HepG2 (cell line): ENCODE data around the gene NBPF1. TPM values are rescaled to one million over a fixed set of nuclear protein-coding genes. Genes with fewer than 3 reads are reported as not detected.
A peak's percentile ranks its signal among the peaks of the same experiment; 100 is the strongest.

Experiments
- FOXA1 ChIP-seq, 2 experiments: fragments of 450-650 bp in 1 of 2; sonication (generic) in 1 of 2; formaldehyde crosslinking in 1 of 2; IDR thresholded peaks; 2 replicates each; pipeline versions ENCODE4 v1.4.0 to v1.6.1; 2016 to 2020; ENCODE audit warnings: missing genetic modification reagents in 1 of 2
- FOXK1 ChIP-seq: sonication (generic); formaldehyde crosslinking; IDR thresholded peaks from 2 replicates; pipeline ENCODE4 v1.4.0; 2020; ENCODE audit warnings: low read depth, missing genetic modification reagents, borderline replicate concordance
- GZF1 ChIP-seq: sonication (generic); formaldehyde crosslinking; IDR thresholded peaks from 2 replicates; pipeline ENCODE4 v1.5.1; 2020; ENCODE audit warnings: mild to moderate bottlenecking, missing genetic modification reagents
- KAT2B ChIP-seq: fragments of 150-350 bp; IDR thresholded peaks from 2 replicates; pipeline ENCODE4 v1.6.1; 2014; ENCODE audit warnings: low read depth, low read length, borderline replicate concordance
- KAT8 ChIP-seq: IDR thresholded peaks from 2 replicates; pipeline ENCODE4 v1.6.1; 2016; ENCODE audit warnings: missing genetic modification reagents, missing compliant biosample characterization
- SAFB2 ChIP-seq: sonication (generic); formaldehyde crosslinking; IDR thresholded peaks from 2 replicates; pipeline ENCODE4 v1.5.1; 2020; ENCODE audit warnings: missing genetic modification reagents, low read depth, mild to moderate bottlenecking, borderline replicate concordance
- TBP ChIP-seq: sonication (generic); formaldehyde crosslinking; IDR thresholded peaks from 2 replicates; pipeline ENCODE4 v1.5.0; 2020; ENCODE audit warnings: missing genetic modification reagents
- ZNF547 ChIP-seq: sonication (generic); formaldehyde crosslinking; IDR thresholded peaks from 2 replicates; pipeline ENCODE4 v1.5.1; 2020; ENCODE audit warnings: mild to moderate bottlenecking, missing genetic modification reagents
- ZNF775 ChIP-seq: sonication (generic); formaldehyde crosslinking; IDR thresholded peaks from 2 replicates; pipeline ENCODE4 v1.4.0; 2020; ENCODE audit warnings: missing genetic modification reagents, mild to moderate bottlenecking, moderate library complexity, borderline replicate concordance
- polyA plus RNA-seq, 8 experiments: library from polyadenylated mRNA; depleted of rRNA in 3 of 8; stranded (reverse) in 7 of 8; unstranded in 1 of 8; fragments of >200 nt; fragmentation: Illumina TruSeq in 4 of 8; extraction: Trizol in 4 of 8; gene quantifications; 2 replicates each; pipeline versions ENCODE4 v1.2.1 to v1.2.3, GENCODE V29; 2011 to 2016; ENCODE audit warnings: low read depth in 4 of 8, missing spikeins in 1 of 8, mixed read lengths in 1 of 8; ENCODE audit not compliant: insufficient read depth in 1 of 8
- total RNA-seq, 5 experiments: library from RNA; depleted of rRNA; stranded (reverse); fragments of >200 nt; fragmentation: Illumina TruSeq; extraction: Trizol; gene quantifications; 2 replicates each; pipeline ENCODE4 v1.2.3, GENCODE V29; 2016; ENCODE audit warnings: low read depth in 1 of 5
- TF ChIP-seq, protein P1 (sequence below): sonication (generic); formaldehyde crosslinking; IDR thresholded peaks from 2 replicates; pipeline ENCODE4 v1.4.0; 2020; ENCODE audit warnings: missing genetic modification reagents
- TF ChIP-seq, protein P2 (sequence below): sonication (generic); formaldehyde crosslinking; IDR thresholded peaks from 2 replicates; pipeline ENCODE4 v1.4.0; 2020; ENCODE audit warnings: mild to moderate bottlenecking, missing genetic modification reagents
- TF ChIP-seq, protein P3 (sequence below): sonication (generic); formaldehyde crosslinking; IDR thresholded peaks from 2 replicates; pipeline ENCODE4 v1.4.0; 2020; ENCODE audit warnings: missing genetic modification reagents, borderline replicate concordance
- TF ChIP-seq, protein P4 (sequence below): fragments of 450-650 bp; IDR thresholded peaks from 2 replicates; pipeline ENCODE4 v1.6.1; 2017; ENCODE audit warnings: mild to moderate bottlenecking
- TF ChIP-seq, protein P5 (sequence below): sonication (generic); formaldehyde crosslinking; IDR thresholded peaks from 2 replicates; pipeline ENCODE4 v1.4.0; 2020; ENCODE audit warnings: missing genetic modification reagents

NBPF1 gene
- total and polyA plus RNA-seq, 2 of the 13 experiments (the other 11 are each of a cell fraction or from before 2014, with no cell fraction given) = 30.3 to 35.6 TPM

DNA sequence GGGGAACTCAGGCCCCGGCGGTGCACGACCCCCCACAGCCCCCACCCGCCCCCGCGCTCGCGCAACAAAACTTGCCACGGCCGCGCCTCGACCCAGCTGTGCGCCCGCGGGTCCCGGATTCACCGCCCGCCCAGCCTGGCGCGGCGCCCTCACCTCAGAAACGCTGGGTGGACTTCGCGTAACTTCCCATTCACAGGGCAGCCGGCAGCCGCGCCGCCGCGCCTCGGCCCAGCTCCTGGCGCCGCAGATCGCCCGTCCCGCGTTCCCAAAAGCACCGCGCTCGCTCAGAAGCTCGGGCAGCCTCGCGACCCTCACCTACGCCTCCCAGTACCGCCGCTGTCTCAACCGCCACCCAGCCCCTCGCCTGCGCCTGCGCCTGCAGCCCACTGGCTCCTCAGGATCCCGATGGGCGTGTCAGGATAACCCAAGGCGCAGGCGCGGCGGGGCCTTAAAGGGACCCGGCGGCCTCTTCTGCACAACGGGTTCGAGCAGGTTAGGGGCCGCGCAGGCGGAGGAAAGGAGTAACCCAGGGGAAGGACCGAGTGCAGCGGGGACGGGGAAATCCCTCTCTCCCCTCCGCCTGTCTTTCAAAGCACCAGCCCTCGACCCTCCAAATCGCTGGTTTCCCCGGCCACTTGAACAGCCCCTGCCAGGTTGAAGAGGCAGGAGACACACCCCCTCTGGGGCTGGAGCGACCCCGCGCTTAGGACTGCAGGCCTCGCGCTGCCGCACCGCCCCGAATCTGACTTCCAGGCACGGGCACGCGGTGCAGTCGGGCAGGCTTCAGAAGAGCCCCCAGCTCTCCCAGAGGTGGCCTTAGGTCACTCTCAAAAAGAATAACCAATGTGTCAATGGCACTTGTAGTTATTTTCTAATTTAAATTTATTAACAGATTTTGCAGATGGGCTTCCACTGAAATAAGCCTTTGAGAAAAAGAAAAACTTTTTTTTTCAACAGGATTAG lies at the start of gene NBPF1 (continued):
- TF ChIP-seq, protein P1, sequence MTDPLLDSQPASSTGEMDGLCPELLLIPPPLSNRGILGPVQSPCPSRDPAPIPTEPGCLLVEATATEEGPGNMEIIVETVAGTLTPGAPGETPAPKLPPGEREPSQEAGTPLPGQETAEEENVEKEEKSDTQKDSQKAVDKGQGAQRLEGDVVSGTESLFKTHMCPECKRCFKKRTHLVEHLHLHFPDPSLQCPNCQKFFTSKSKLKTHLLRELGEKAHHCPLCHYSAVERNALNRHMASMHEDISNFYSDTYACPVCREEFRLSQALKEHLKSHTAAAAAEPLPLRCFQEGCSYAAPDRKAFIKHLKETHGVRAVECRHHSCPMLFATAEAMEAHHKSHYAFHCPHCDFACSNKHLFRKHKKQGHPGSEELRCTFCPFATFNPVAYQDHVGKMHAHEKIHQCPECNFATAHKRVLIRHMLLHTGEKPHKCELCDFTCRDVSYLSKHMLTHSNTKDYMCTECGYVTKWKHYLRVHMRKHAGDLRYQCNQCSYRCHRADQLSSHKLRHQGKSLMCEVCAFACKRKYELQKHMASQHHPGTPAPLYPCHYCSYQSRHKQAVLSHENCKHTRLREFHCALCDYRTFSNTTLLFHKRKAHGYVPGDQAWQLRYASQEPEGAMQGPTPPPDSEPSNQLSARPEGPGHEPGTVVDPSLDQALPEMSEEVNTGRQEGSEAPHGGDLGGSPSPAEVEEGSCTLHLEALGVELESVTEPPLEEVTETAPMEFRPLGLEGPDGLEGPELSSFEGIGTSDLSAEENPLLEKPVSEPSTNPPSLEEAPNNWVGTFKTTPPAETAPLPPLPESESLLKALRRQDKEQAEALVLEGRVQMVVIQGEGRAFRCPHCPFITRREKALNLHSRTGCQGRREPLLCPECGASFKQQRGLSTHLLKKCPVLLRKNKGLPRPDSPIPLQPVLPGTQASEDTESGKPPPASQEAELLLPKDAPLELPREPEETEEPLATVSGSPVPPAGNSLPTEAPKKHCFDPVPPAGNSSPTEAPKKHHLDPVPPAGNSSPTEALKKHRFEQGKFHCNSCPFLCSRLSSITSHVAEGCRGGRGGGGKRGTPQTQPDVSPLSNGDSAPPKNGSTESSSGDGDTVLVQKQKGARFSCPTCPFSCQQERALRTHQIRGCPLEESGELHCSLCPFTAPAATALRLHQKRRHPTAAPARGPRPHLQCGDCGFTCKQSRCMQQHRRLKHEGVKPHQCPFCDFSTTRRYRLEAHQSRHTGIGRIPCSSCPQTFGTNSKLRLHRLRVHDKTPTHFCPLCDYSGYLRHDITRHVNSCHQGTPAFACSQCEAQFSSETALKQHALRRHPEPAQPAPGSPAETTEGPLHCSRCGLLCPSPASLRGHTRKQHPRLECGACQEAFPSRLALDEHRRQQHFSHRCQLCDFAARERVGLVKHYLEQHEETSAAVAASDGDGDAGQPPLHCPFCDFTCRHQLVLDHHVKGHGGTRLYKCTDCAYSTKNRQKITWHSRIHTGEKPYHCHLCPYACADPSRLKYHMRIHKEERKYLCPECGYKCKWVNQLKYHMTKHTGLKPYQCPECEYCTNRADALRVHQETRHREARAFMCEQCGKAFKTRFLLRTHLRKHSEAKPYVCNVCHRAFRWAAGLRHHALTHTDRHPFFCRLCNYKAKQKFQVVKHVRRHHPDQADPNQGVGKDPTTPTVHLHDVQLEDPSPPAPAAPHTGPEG (CRISPR knock-in tag) = peak; percentile 97
- TF ChIP-seq, protein P2, sequence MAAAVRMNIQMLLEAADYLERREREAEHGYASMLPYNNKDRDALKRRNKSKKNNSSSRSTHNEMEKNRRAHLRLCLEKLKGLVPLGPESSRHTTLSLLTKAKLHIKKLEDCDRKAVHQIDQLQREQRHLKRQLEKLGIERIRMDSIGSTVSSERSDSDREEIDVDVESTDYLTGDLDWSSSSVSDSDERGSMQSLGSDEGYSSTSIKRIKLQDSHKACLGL (CRISPR knock-in tag) = peak; percentile 99
- TF ChIP-seq, protein P3, sequence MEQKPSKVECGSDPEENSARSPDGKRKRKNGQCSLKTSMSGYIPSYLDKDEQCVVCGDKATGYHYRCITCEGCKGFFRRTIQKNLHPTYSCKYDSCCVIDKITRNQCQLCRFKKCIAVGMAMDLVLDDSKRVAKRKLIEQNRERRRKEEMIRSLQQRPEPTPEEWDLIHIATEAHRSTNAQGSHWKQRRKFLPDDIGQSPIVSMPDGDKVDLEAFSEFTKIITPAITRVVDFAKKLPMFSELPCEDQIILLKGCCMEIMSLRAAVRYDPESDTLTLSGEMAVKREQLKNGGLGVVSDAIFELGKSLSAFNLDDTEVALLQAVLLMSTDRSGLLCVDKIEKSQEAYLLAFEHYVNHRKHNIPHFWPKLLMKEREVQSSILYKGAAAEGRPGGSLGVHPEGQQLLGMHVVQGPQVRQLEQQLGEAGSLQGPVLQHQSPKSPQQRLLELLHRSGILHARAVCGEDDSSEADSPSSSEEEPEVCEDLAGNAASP (CRISPR knock-in tag) = peak; percentile 72
- TF ChIP-seq FOXK1 (peak; percentile 86), ZNF547 (CRISPR knock-in tag) (peak; percentile 99), ZNF775 (peak; percentile 95), KAT2B (no peak), FOXA1 (IDR thresholded peaks at IDR 0.05) (no peak), FOXA1 (CRISPR knock-in tag; IDR thresholded peaks at IDR 0.05) (peak; percentile 72), TBP (no peak), SAFB2 (CRISPR knock-in tag) (peak; percentile 100), KAT8 (CRISPR knock-in tag) (peak; percentile 91), GZF1 (CRISPR knock-in tag) (peak; percentile 94)
- TF ChIP-seq, protein P4, sequence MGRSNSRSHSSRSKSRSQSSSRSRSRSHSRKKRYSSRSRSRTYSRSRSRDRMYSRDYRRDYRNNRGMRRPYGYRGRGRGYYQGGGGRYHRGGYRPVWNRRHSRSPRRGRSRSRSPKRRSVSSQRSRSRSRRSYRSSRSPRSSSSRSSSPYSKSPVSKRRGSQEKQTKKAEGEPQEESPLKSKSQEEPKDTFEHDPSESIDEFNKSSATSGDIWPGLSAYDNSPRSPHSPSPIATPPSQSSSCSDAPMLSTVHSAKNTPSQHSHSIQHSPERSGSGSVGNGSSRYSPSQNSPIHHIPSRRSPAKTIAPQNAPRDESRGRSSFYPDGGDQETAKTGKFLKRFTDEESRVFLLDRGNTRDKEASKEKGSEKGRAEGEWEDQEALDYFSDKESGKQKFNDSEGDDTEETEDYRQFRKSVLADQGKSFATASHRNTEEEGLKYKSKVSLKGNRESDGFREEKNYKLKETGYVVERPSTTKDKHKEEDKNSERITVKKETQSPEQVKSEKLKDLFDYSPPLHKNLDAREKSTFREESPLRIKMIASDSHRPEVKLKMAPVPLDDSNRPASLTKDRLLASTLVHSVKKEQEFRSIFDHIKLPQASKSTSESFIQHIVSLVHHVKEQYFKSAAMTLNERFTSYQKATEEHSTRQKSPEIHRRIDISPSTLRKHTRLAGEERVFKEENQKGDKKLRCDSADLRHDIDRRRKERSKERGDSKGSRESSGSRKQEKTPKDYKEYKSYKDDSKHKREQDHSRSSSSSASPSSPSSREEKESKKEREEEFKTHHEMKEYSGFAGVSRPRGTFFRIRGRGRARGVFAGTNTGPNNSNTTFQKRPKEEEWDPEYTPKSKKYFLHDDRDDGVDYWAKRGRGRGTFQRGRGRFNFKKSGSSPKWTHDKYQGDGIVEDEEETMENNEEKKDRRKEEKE = no peak
- TF ChIP-seq, protein P5, sequence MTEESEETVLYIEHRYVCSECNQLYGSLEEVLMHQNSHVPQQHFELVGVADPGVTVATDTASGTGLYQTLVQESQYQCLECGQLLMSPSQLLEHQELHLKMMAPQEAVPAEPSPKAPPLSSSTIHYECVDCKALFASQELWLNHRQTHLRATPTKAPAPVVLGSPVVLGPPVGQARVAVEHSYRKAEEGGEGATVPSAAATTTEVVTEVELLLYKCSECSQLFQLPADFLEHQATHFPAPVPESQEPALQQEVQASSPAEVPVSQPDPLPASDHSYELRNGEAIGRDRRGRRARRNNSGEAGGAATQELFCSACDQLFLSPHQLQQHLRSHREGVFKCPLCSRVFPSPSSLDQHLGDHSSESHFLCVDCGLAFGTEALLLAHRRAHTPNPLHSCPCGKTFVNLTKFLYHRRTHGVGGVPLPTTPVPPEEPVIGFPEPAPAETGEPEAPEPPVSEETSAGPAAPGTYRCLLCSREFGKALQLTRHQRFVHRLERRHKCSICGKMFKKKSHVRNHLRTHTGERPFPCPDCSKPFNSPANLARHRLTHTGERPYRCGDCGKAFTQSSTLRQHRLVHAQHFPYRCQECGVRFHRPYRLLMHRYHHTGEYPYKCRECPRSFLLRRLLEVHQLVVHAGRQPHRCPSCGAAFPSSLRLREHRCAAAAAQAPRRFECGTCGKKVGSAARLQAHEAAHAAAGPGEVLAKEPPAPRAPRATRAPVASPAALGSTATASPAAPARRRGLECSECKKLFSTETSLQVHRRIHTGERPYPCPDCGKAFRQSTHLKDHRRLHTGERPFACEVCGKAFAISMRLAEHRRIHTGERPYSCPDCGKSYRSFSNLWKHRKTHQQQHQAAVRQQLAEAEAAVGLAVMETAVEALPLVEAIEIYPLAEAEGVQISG (CRISPR knock-in tag) = peak; percentile 94
